SK-N-MC (cell line): Measurements from ENCODE around the gene NRCAM.

Experiments
- EZH2 ChIP-seq: fragments of 200-600 bp; sonication (generic); IDR thresholded peaks from one replicate; pipeline ENCODE4 v1.6.1; 2017; ENCODE audit warnings: antibody characterized with exemption
- POLR2AphosphoS5 ChIP-seq: IDR thresholded peaks from 2 replicates; pipeline ENCODE4 v1.6.1; 2012; ENCODE audit warnings: mild to moderate bottlenecking, low read depth, low read length, borderline replicate concordance

GRCh38 chr7:108293149-108293612, 163.1 kb downstream of the NRCAM start:
- TF ChIP-seq EZH2, result no peak
- no peak for TF ChIP-seq POLR2AphosphoS5
